Hepatocyte (in vitro differentiated cells): Measurements from ENCODE around the gene CLTRN. TPM values are rescaled to one million over a fixed set of nuclear protein-coding genes. Genes with fewer than 3 reads are reported as not detected.

ENCODE experiments used
- DNase-seq: peaks from one replicate; pipeline ENCODE4 v3.0.0-alpha.2; 2016; ENCODE audit warnings: low spot score
- H2AFZ ChIP-seq: fragments of 200-600 bp; sonication (generic); 2 replicates; pipeline ENCODE4 v1.6.0; 2016; ENCODE audit warnings: antibody characterized with exemption, mild to moderate bottlenecking
- H3K27ac ChIP-seq: fragments of 200-600 bp; sonication (generic); 2 replicates; pipeline ENCODE4 v1.5.1; 2016; ENCODE audit warnings: mild to moderate bottlenecking
- H3K27me3 ChIP-seq: fragments of 200-600 bp; sonication (generic); 2 replicates; pipeline ENCODE4 v1.6.1; 2016
- H3K36me3 ChIP-seq: fragments of 200-600 bp; sonication (generic); replicated peaks from 2 replicates; pipeline ENCODE4 v1.5.1; 2016; ENCODE audit warnings: low read depth; ENCODE audit not compliant: insufficient read depth
- H3K4me1 ChIP-seq: fragments of 200-600 bp; sonication (generic); 2 replicates; pipeline ENCODE4 v1.5.1; 2016; ENCODE audit warnings: mild to moderate bottlenecking, moderate library complexity; ENCODE audit not compliant: insufficient read depth
- H3K4me2 ChIP-seq: fragments of 200-600 bp; sonication (generic); 2 replicates; pipeline ENCODE4 v1.6.0; 2016
- H3K4me3 ChIP-seq: fragments of 200-600 bp; sonication (generic); 2 replicates; pipeline ENCODE4 v1.5.1; 2016; ENCODE audit warnings: mild to moderate bottlenecking
- H3K79me2 ChIP-seq: fragments of 200-600 bp; sonication (generic); 2 replicates; pipeline ENCODE4 v1.6.0; 2017; ENCODE audit warnings: mild to moderate bottlenecking
- H3K9me2 ChIP-seq: fragments of 200-600 bp; sonication (generic); replicated peaks from 2 replicates; pipeline ENCODE4 v1.6.0; 2017; ENCODE audit warnings: mild to moderate bottlenecking; ENCODE audit not compliant: insufficient read depth
- H3K9me3 ChIP-seq: fragments of 200-600 bp; sonication (generic); 2 replicates; pipeline ENCODE4 v1.5.1; 2016; ENCODE audit warnings: low read depth, mild to moderate bottlenecking
- H4K20me1 ChIP-seq: fragments of 200-600 bp; sonication (generic); 2 replicates; pipeline ENCODE4 v1.6.0; 2016; ENCODE audit warnings: mild to moderate bottlenecking; ENCODE audit not compliant: insufficient read depth, poor library complexity, severe bottlenecking
- EZH2 ChIP-seq: fragments of 200-600 bp; sonication (generic); IDR thresholded peaks from 2 replicates; pipeline ENCODE4 v1.6.1; 2016; ENCODE audit warnings: antibody characterized with exemption, mild to moderate bottlenecking, borderline replicate concordance
- EZH2phosphoT487 ChIP-seq: fragments of 200-600 bp; sonication (generic); IDR thresholded peaks from one replicate; pipeline ENCODE4 v1.6.1; 2018; ENCODE audit warnings: antibody characterized with exemption, mild to moderate bottlenecking, low read depth, moderate library complexity; ENCODE audit not compliant: unreplicated experiment, severe bottlenecking
- WGBS: methylation state at CpG from one replicate; pipeline ENCODE4 v1.1.6; 2016; ENCODE audit warnings: low lambda C conversion rate; ENCODE audit errors: missing lambda C conversion rate; 5-methylcytosine and 5-hydroxymethylcytosine counted together
- polyA plus RNA-seq: library from polyadenylated mRNA; unstranded; fragments of >200 nt; fragmentation: Nextera tagmentation; extraction: Ambion mirVana; gene quantifications from 2 replicates; pipeline ENCODE4 v1.2.1, GENCODE V29; 2016
- total RNA-seq: library from RNA; depleted of rRNA; stranded (reverse); fragments of >200 nt; gene quantifications from 2 replicates; pipeline ENCODE4 v1.2.3, GENCODE V29; 2014
- TF ChIP-seq, protein P1 (sequence below): fragments of 200-600 bp; sonication (generic); IDR thresholded peaks from 2 replicates; pipeline ENCODE4 v1.5.1; 2016; ENCODE audit warnings: antibody characterized with exemption, mild to moderate bottlenecking; ENCODE audit not compliant: poor library complexity

Gene CLTRN
- total and polyA plus RNA-seq, 2 experiments from 2014 or later, result 32.6 to 37.4 TPM

DNA sequence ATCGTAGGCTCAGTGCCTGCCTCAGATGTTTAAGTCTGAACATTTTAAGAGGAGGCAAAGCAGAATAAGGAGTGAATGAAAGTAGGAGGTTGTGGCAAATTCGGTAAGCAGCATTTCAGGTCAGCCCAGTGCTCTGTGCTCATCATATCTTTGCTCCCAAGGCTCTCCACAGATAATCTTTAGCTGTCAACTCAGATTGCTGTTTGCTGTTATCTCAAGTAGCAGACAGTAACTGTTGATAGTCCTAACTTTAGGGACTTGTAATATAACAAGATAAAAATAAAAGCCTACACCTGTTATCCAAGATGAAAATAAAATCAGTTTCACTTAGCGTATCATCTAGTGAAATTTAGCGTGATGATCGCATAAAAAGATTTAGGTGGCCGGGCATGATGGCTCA lies 18.6 kb upstream of the CLTRN start:
- Histone ChIP-seq H3K36me3 (no peaks in the 10 kb centered on the region), H3K4me2 (no peak overlapping the region), H3K27me3 (no peaks in the 10 kb centered on the region), H4K20me1 (no peaks in the 10 kb centered on the region), H3K9me3 (no peaks in the 10 kb centered on the region), H3K4me1 (no peaks in the 10 kb centered on the region), H2AFZ (no peak overlapping the region), H3K4me3 (no peak overlapping the region), H3K27ac (no peak overlapping the region), H3K79me2 (peaks cover 33% of the 10 kb centered on the region), H3K9me2 (no peaks in the 10 kb centered on the region)
- WGBS, result 85% methylated on average over 6 of the region's 6 CpGs
- DNase-seq, result no peak
- TF ChIP-seq, protein P1, sequence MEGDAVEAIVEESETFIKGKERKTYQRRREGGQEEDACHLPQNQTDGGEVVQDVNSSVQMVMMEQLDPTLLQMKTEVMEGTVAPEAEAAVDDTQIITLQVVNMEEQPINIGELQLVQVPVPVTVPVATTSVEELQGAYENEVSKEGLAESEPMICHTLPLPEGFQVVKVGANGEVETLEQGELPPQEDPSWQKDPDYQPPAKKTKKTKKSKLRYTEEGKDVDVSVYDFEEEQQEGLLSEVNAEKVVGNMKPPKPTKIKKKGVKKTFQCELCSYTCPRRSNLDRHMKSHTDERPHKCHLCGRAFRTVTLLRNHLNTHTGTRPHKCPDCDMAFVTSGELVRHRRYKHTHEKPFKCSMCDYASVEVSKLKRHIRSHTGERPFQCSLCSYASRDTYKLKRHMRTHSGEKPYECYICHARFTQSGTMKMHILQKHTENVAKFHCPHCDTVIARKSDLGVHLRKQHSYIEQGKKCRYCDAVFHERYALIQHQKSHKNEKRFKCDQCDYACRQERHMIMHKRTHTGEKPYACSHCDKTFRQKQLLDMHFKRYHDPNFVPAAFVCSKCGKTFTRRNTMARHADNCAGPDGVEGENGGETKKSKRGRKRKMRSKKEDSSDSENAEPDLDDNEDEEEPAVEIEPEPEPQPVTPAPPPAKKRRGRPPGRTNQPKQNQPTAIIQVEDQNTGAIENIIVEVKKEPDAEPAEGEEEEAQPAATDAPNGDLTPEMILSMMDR, result no peak
- no peak for TF ChIP-seq EZH2
- TF ChIP-seq EZH2phosphoT487, result no peak

DNA sequence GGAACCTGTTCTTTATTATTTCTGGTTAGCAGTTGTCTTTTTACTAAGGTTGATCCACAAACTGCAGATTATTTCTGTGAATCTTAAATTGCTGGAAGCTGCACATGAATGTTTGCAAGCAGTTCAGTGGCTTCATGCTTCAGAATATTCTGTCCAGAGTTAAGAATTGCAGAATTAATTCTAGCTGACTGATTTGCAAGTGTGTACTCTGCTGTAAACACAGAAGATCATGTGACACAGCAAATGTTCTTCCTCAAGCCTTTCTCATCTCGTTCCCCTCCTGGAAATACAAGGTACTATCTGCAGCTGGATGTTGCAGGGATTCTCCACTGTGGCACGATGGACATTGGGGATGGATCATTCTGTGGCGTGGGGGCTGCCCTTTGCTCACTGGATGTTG lies 16.8 kb upstream of the CLTRN start:
- no peak overlapping the region for H2AFZ ChIP-seq
- H3K9me2 ChIP-seq, result no peaks in the 10 kb centered on the region
- 72% methylated on average over 3 of the region's 3 CpGs for WGBS
- no peaks in the 10 kb centered on the region for H3K4me1 ChIP-seq
- H3K9me3 ChIP-seq, result no peaks in the 10 kb centered on the region
- no peaks in the 10 kb centered on the region for H3K36me3 ChIP-seq
- no peak for TF ChIP-seq EZH2
- TF ChIP-seq, protein P1, result no peak
- no peak for TF ChIP-seq EZH2phosphoT487
- no peak overlapping the region for H3K27ac ChIP-seq
- no peak overlapping the region for H3K4me3 ChIP-seq
- H3K4me2 ChIP-seq, result no peak overlapping the region
- H3K79me2 ChIP-seq, result peaks cover 51% of the 10 kb centered on the region
- no peak for DNase-seq
- no peaks in the 10 kb centered on the region for H4K20me1 ChIP-seq
- no peaks in the 10 kb centered on the region for H3K27me3 ChIP-seq

DNA sequence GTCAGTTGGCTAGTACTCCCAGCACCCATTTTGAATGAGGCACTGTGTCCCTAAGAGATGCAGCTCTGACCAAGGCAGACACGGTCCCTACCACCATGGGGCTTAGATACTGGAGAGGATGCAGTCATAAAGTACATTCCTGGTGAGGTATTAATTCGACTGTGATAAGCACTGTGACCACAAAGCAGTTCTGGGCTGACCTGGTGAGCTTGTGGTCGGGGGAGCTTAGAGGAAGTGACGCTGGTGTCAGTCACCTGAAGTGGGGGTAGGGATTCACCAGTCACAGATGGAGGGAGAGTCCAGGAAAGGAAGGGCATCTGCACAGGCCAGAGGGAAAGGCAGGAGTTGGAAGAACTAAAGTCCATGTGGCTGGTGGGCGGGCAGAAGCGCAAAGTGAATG lies 15.8 kb upstream of the CLTRN start:
- no peaks in the 10 kb centered on the region for H3K4me1 ChIP-seq
- H3K9me2 ChIP-seq, result no peaks in the 10 kb centered on the region
- no peaks in the 10 kb centered on the region for H3K36me3 ChIP-seq
- DNase-seq, result peak; percentile 30
- H3K27me3 ChIP-seq, result no peaks in the 10 kb centered on the region
- TF ChIP-seq EZH2 (no peak), EZH2phosphoT487 (no peak)
- TF ChIP-seq, protein P1, result no peak
- WGBS, result 70% methylated on average over 6 of the region's 6 CpGs
- H3K4me3 ChIP-seq, result no peak overlapping the region
- no peaks in the 10 kb centered on the region for H3K9me3 ChIP-seq
- H3K27ac ChIP-seq, result peak overlapping the region; percentile 33
- no peak overlapping the region for H3K4me2 ChIP-seq
- peaks cover 57% of the 10 kb centered on the region for H3K79me2 ChIP-seq
- H2AFZ ChIP-seq, result no peak overlapping the region
- no peaks in the 10 kb centered on the region for H4K20me1 ChIP-seq

DNA sequence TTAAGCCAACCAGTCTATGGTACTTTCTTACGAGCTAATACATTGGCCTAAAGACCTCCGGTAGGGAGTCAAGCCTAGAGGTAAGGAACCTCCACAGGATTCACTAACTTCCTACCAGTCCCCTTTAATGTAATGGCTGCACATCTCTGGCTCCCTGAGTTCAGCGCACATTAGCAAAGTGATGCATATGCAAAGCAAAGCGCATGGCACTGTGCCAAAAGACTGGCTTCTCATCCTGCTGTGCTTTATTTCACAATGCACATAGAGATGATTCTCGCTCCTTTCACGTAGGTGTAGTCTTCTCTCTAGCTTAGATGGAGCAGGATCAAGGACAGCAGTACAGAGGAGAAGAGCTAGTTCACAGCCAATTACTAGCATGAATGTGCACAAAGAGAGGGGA lies 14.6 kb upstream of the CLTRN start:
- WGBS, result 95% methylated on average over 6 of the region's 6 CpGs

More for the DNA sequence above, 14.6 kb upstream of the CLTRN start:
- Histone ChIP-seq H3K79me2 (peaks cover 57% of the 10 kb centered on the region), H3K9me3 (no peaks in the 10 kb centered on the region), H3K27me3 (no peaks in the 10 kb centered on the region), H3K4me2 (no peak overlapping the region), H2AFZ (no peak overlapping the region), H3K36me3 (no peaks in the 10 kb centered on the region), H3K4me1 (no peaks in the 10 kb centered on the region), H3K4me3 (no peak overlapping the region), H3K9me2 (no peaks in the 10 kb centered on the region), H4K20me1 (no peaks in the 10 kb centered on the region), H3K27ac (no peak overlapping the region)
- DNase-seq, result no peak
- TF ChIP-seq EZH2phosphoT487 (no peak), EZH2 (no peak)
- TF ChIP-seq, protein P1, result no peak
